Panc1 (cell line): ENCODE results near the gene TTC34.

Source experiments
- CTCF ChIP-seq: fragments of 450-650 bp; IDR thresholded peaks from 2 replicates; pipeline ENCODE4 v1.5.1; 2017; ENCODE audit warnings: mild to moderate bottlenecking
- SIN3A ChIP-seq: IDR thresholded peaks from 2 replicates; pipeline ENCODE4 v1.6.1; 2012; ENCODE audit warnings: low read depth, mild to moderate bottlenecking, low read length, moderate library complexity, borderline replicate concordance; ENCODE audit not compliant: insufficient read depth

- TF ChIP-seq CTCF = no peak
- TF ChIP-seq SIN3A = no peak
Observed at GRCh38 chr1:2611621-2612437, 189.7 kb downstream of the TTC34 start.
